Type B pancreatic cell (in vitro differentiated cells): ENCODE results near the gene TRMT2A. TPM values are rescaled to one million over a fixed set of nuclear protein-coding genes. Genes with fewer than 3 reads are reported as not detected.
A peak's percentile ranks its signal among the peaks of the same experiment; 100 is the strongest.

Experiments
- DNase-seq: peaks from one replicate; pipeline ENCODE4 v3.0.0; 2021; ENCODE audit warnings: mixed read lengths; ENCODE audit not compliant: unreplicated experiment; ENCODE audit errors: extremely low spot score
- H3K27ac Mint-ChIP-seq: 2 replicates; pipeline ENCODE4 v1.8.0; 2021; ENCODE audit warnings: mild to moderate bottlenecking, mixed read lengths
- H3K27me3 Mint-ChIP-seq: 2 replicates; pipeline ENCODE4 v1.8.0; 2021; ENCODE audit warnings: mixed read lengths
- H3K36me3 Mint-ChIP-seq: 2 replicates; pipeline ENCODE4 v1.8.0; 2021; ENCODE audit warnings: mixed read lengths
- H3K4me1 Mint-ChIP-seq: one replicate; pipeline ENCODE4 v1.8.0; 2021; ENCODE audit warnings: mixed read lengths; ENCODE audit not compliant: unreplicated experiment
- H3K4me3 Mint-ChIP-seq: 2 replicates; pipeline ENCODE4 v1.8.0; 2021; ENCODE audit warnings: mild to moderate bottlenecking, mixed read lengths
- H3K9me3 Mint-ChIP-seq: 2 replicates; pipeline ENCODE4 v1.8.0; 2021; ENCODE audit warnings: mixed read lengths
- total RNA-seq: library from RNA; stranded (reverse); gene quantifications from 2 replicates; pipeline ENCODE4 v1.2.1, GENCODE V29; 2021; ENCODE audit warnings: low replicate concordance
- TF ChIP-seq, protein P1 (sequence below): fragments of 200-600 bp; sonication (generic); conservative IDR thresholded peaks from 2 replicates; pipeline ENCODE4 v1.5.0; 2021; ENCODE audit warnings: antibody characterized with exemption, mild to moderate bottlenecking

The TRMT2A gene
- total RNA-seq, 1 donor from 2014 or later: 64.8 TPM

DNA sequence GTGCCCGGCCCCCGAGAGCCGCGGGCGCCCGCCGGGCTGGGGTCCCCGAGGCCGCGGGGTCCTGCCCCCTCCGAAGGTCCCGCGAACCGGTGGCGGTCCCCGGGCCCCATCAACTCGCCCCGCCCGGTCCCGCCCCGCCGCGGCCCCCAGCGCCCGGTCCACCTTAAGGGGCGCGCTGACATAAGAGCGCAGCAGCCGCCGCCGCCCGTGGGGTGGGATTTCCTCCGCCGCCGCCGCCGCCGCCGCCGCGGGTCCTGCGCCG, 14.5 kb upstream of the TRMT2A start, which contains the start of gene ZDHHC8:
TSS of gene ZDHHC8 (plus strand) at position 208 of the 262 bp plus-strand sequence. CDS start 144 bp downstream, outside the sequence.
- H3K9me3 Mint-ChIP-seq: no peaks in the 10 kb centered on the region
- no peak for DNase-seq
- H3K36me3 Mint-ChIP-seq: no peaks in the 10 kb centered on the region
- no peak within 1 kb of the TSS for H3K27ac Mint-ChIP-seq
- H3K4me3 Mint-ChIP-seq: peak within 1 kb of the TSS; percentile 81
- peaks cover 6% of the 10 kb centered on the region for H3K4me1 Mint-ChIP-seq
- H3K27me3 Mint-ChIP-seq: no peaks in the 10 kb centered on the region
- TF ChIP-seq, protein P1, sequence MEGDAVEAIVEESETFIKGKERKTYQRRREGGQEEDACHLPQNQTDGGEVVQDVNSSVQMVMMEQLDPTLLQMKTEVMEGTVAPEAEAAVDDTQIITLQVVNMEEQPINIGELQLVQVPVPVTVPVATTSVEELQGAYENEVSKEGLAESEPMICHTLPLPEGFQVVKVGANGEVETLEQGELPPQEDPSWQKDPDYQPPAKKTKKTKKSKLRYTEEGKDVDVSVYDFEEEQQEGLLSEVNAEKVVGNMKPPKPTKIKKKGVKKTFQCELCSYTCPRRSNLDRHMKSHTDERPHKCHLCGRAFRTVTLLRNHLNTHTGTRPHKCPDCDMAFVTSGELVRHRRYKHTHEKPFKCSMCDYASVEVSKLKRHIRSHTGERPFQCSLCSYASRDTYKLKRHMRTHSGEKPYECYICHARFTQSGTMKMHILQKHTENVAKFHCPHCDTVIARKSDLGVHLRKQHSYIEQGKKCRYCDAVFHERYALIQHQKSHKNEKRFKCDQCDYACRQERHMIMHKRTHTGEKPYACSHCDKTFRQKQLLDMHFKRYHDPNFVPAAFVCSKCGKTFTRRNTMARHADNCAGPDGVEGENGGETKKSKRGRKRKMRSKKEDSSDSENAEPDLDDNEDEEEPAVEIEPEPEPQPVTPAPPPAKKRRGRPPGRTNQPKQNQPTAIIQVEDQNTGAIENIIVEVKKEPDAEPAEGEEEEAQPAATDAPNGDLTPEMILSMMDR: no peak

DNA sequence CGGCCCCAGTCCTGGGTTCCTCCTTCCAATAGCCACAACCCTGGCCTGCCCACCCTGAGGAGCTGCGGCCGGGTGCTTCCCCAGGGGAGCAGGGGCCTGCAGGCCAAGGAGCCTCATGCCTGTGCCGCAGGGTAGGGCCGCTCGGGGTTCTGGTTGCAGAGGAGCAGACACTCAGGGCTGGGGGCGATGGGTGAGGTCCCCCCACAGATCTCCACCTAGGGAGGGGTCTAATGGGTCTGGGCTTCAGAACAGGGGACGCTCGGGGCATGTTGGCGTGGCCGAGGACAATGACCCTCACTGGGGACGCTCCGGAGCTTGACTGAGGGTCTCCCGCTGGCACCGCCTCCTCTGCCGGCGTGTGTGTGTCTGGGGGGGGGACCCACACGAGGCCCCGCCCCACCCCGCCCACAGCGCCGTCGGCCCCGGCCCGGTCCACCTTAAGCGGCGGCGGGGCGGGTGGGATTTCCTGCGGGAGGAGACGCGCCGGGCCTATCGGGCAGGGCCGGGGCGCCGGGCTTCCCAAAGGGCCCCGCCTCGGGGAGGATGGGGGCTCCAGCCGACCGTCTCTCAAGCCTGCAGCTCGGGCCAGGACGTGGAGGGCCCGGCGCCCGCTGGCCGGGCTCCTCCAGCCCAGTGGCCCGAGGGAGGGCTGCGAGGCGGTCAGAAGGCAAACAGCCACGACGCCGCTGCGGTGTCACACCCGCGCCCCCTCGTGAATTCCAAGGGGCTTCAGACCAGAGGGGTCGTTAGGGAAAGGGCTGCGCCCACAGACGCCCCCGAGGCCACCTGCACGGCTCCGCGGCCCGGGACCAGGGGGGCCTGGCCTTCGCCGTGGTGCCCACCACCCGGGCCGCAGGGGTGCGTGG, 13.9 kb upstream of the TRMT2A start:
- Mint-ChIP-seq H3K36me3 (no peaks in the 10 kb centered on the region), H3K27ac (no peak overlapping the region), H3K27me3 (no peaks in the 10 kb centered on the region), H3K9me3 (no peaks in the 10 kb centered on the region), H3K4me1 (peaks cover 3% of the 10 kb centered on the region), H3K4me3 (peak overlapping the region; percentile 79)
- TF ChIP-seq, protein P1: no peak
- DNase-seq: no peak

- Mint-ChIP-seq H3K4me1 (peaks cover 3% of the 10 kb centered on the region), H3K9me3 (no peaks in the 10 kb centered on the region), H3K4me3 (peak overlapping the region; percentile 79), H3K36me3 (no peaks in the 10 kb centered on the region), H3K27me3 (no peaks in the 10 kb centered on the region), H3K27ac (no peak overlapping the region)
- no peak for DNase-seq
- TF ChIP-seq, protein P1: no peak
Observed at GRCh38 chr22:20130319-20130718, 13.3 kb upstream of the TRMT2A start.

DNA sequence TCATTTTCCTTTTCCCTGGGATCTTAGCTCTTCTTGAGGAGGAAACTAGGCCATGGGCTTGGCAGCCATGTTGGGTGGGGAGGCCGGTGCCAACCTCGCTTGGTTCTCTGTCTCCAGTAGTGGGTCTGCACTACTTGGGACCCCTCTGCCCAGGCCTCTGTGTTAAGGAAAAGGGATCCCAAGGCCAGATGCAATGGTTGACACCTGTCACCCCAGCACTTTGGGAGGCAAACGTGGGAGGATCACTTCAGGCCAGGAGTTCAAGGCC, 12.7 kb upstream of the TRMT2A start:
- no peak overlapping the region for H3K27ac Mint-ChIP-seq
- no peaks in the 10 kb centered on the region for H3K27me3 Mint-ChIP-seq
- TF ChIP-seq, protein P1: no peak
- H3K4me3 Mint-ChIP-seq: peak overlapping the region; percentile 41
- DNase-seq: no peak
- H3K4me1 Mint-ChIP-seq: peaks cover 3% of the 10 kb centered on the region
- no peaks in the 10 kb centered on the region for H3K36me3 Mint-ChIP-seq
- no peaks in the 10 kb centered on the region for H3K9me3 Mint-ChIP-seq

- Mint-ChIP-seq H3K4me3 (peak overlapping the region; percentile 41), H3K27ac (peak overlapping the region; percentile 39), H3K36me3 (no peaks in the 10 kb centered on the region), H3K9me3 (no peaks in the 10 kb centered on the region), H3K4me1 (no peaks in the 10 kb centered on the region), H3K27me3 (no peaks in the 10 kb centered on the region)
- no peak for DNase-seq
- TF ChIP-seq, protein P1: peak; percentile 54
Observed at GRCh38 chr22:20128902-20129746, 12.1 kb upstream of the TRMT2A start.
